Measurements from ENCODE around the gene PEX3.
A peak's percentile ranks its signal among the peaks of the same experiment; 100 is the strongest.
"Not testable (repeated sequence)": the region's sequence is repeated elsewhere in the genome, so short reads cannot be mapped to it uniquely, and the experiment has no call there.

PEX3 gene

GRCh38 chr6:143443096-143443495 is 7.5 kb upstream of the PEX3 start:
- no peak for FAIRE-seq

DNA sequence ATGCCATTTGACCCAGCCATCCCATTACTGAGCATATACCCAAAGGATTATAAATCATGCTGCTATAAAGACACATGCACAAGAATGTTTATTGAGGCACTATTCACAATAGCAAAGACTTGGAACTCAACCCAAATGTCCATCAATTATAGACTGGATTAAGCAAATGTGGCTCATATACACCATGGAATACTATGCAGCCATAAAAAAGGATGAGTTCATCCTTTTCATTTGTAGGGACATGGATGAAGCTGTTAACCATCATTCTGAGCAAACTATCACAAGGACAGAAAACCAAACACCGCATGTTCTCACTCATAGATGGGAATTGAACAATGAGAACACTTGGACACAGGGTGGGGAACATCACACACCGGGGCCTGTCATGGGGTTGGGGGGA is 2.7 kb upstream of the PEX3 start:
- not testable (repeated sequence) for DNase-seq (ENCODE audit: insufficient read length, low spot score); FAIRE-seq

More at GRCh38 chr6:143443096-143443495, 7.5 kb upstream of the PEX3 start:
- no peak for DNase-seq (ENCODE audit: insufficient read length, low spot score)

- no peak for DNase-seq (ENCODE audit: insufficient read length, low spot score)
- FAIRE-seq = no peak
Measured at GRCh38 chr6:143449082-143449713, 1.4 kb upstream of the PEX3 start.

DNA sequence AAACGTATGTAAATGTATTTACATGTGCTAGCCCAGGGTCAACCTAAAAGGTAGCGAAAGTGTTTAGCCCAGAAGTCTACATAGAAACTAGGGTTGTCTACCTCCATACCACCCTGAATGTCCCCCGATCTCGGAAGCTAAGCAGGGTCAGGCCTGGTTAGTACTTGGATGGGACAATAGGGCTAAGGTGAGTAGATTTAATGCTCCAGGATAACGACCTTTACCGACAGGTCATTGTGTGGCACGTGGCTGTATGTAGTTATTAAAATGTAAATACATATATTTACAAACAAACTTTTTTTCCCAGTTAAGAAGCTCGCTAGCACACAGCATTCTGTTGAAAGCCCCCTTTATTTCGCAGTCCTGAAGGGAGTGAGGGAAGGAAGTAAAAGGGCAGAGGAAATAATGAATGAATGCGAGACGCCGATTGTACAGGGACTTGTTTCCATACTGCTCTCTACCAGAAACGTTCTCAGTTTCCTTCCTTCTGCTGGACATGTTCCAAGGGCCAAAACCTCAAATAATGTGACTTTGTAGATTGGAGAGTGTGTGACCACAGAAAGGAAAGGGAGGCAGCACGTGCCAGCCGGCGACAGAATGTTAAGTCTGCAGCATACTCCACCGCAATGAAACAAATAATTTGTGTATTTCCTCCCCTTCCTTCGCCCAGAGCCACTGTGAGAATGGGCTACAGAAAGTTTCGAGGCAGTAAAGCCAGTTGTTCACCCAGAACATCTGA is 722 bp upstream of the PEX3 start:
- no peak for FAIRE-seq
- peak; percentile 3 for DNase-seq (ENCODE audit: insufficient read length, low spot score)

GRCh38 chr6:143451531-143451930 is 926 bp downstream of the PEX3 start:
- no peak for DNase-seq (ENCODE audit: insufficient read length, low spot score)
- FAIRE-seq = no peak

DNA sequence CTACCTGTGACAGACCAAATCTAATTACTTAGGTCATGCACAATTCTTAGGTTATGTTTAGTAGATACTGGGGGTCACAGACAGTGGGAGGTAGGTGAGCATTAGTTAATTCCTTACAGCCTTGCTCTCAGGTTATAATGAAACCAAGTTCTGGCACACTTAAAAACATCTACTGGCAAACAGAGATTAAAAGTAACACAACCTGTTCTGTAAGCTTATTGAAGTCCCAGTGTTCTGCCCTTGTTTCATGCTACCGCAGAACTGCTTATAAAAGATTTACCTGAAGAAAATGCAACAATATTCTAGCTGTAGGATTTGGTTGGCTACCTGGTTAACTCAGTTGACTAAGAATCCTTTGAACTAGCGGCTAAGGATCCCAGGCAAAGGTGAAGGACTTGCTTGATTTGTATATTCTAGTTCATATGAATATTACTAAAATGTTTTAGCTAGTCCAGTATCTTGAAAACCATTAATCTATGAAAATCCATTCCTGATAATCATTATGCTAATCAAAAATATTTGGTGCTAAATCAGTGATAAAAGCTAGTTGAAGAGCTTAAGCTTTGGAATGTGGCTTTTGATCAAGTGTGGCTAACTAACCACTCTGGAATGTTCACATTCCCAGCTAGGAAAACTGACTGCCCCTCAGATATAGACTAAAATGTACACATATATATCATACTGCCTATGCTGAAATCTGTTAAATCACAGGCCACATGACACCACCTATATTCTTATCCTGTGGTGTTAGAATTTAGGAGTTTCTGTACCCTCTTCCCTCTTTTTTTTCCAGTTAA is 7.2 kb downstream of the PEX3 start:
- FAIRE-seq (no peak), DNase-seq (ENCODE audit: insufficient read length, low spot score) (peak; percentile 7)

DNA sequence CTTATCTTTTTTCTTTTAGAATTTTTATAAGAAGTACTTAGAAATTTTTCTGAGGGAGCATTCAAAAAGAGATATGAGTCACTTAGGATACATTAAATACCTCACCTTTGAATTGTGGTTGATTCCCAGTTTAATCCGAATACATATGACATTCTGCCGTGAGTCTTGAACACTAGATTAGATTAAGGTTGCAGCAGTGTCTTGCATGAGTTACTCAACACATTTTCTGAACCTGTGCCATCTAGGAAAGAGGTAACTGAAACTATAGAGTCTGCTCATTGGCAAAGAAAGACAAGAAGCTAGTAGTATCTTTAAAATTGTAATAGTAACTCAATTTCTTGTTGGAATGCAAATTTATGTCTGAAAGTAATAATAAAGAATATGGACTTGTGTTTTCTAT is 14.9 kb downstream of the PEX3 start:
- FAIRE-seq = no peak
- no peak for DNase-seq (ENCODE audit: insufficient read length, low spot score)

- FAIRE-seq (no peak), DNase-seq (ENCODE audit: insufficient read length, low spot score) (no peak)
Measured at GRCh38 chr6:143468026-143468425, 17.4 kb downstream of the PEX3 start.

DNA sequence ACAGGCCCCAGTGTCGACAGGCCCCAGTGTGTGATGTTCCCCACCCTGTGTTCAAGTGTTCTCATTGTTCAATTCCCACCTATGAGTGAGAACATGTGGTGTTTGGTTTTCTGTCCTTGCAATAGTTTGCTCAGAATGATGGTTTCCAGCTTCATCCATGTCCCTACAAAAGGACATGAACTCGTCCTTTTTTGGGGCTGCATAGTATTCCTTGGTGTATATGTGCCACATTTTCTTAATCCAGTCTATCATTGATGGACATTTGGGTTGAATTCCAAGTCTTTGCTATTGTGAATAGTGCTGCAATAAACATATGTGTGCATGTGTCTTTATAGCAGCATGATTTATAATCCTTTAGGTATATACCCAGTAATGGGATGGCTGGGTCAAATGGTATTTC is 18.2 kb downstream of the PEX3 start:
- peak; percentile 100 for FAIRE-seq
- not testable (repeated sequence) for DNase-seq (ENCODE audit: insufficient read length, low spot score)

GRCh38 chr6:143471822-143472221 is 21.2 kb downstream of the PEX3 start:
- no peak for DNase-seq (ENCODE audit: insufficient read length, low spot score)
- FAIRE-seq = no peak

DNA sequence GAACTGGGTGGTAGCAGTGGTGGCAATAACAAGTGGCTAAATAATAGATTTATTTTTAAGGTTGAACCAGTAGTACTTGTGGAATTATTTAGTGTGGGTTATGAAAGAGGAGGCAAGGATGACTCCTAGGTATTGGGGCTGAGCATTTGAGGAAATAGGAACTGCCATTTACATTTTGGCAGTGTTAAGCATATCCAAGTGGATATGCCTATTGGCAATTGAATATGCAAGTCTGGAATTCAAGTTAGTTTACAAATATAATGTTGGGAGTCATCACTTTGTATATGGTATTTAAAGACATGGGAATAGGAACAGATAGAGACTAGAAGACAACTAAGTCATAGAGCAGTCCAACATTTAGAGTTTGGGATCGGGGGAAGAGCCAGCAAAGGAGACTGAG is 25.9 kb downstream of the PEX3 start:
- FAIRE-seq (no peak), DNase-seq (ENCODE audit: insufficient read length, low spot score) (no peak)

GRCh38 chr6:143478479-143479062 is 28.0 kb downstream of the PEX3 start:
- no peak for DNase-seq (ENCODE audit: insufficient read length, low spot score)
- FAIRE-seq = no peak

DNA sequence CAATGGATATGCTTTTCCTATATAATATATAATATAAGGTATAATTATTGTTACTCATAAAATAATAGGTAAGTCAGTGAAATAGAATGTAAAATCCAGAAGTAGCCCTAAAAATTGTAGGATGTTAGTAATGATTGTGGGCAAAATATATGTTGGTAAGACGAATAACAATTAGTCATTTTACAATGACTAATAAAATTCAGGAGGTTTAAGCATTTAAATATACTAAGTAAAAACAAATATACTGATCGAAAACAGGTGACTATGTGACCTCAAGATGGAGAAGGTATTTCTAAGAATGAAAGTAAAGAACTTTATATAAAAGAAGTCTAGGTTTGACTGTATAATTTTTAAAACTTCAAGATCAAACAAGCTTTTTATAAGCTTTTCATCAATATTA is 32.0 kb downstream of the PEX3 start:
- FAIRE-seq (no peak), DNase-seq (ENCODE audit: insufficient read length, low spot score) (no peak)

- DNase-seq (ENCODE audit: insufficient read length, low spot score) (no peak), FAIRE-seq (no peak)
Measured at GRCh38 chr6:143485967-143486366, 35.4 kb downstream of the PEX3 start.

DNA sequence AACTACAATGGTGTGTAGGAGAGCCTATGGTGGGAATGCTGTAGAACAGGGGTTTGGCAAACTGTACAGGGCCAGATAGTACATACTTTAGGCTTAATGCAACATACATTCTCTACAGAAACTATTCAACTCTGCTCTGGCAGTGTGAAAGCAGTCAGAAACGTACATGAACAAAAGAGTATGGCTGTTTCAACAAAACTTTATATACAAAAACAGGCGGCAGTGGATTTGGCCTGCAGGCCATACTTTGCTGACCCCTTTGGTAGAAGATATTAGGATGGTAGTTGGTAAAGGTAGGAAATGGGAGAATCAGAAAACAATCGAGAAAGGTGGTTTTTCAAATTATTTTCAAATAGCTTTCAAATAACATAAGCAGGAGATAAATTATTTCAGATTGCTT is 36.1 kb downstream of the PEX3 start:
- no peak for DNase-seq (ENCODE audit: insufficient read length, low spot score)
- FAIRE-seq = no peak

DNA sequence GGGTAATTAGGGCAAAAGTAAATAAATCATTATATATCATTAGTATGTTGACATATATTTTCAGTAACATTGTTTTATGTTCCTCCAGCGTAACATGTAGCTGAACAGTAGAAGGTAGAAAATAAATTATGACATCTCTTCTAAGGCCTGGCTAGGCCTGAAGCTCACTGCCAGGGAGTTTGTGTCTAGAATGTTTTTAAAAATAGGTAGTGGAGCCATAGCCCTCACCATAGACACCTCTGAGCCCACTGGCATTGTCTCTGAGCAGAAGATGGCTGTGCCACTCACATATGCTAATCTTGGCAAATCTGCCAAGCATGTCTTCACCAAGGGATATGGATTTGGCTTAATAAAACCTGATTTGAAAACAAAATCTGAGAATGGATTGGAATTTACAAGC is 39.6 kb downstream of the PEX3 start:
- no peak for DNase-seq (ENCODE audit: insufficient read length, low spot score)
- no peak for FAIRE-seq

DNA sequence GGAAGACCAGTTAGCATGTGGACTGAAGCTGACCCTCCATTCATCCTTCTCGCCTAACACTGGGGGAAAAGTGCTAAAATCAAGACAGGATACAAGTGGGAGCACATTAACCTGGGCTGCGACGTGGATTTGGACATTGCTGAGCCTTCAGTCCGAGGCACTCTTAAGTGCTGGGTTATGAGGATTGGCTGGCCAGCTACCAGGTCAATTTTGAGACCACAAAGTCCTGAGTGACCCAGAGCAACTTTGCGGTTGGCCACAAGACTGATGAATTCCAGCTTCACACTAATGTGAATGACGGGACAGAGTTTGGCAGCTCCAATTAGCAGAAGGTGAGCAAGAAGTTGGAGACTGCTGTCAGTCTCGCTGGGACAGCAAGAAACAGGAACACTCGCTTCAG is 40.2 kb downstream of the PEX3 start:
- no peak for DNase-seq (ENCODE audit: insufficient read length, low spot score)
- no peak for FAIRE-seq

DNA sequence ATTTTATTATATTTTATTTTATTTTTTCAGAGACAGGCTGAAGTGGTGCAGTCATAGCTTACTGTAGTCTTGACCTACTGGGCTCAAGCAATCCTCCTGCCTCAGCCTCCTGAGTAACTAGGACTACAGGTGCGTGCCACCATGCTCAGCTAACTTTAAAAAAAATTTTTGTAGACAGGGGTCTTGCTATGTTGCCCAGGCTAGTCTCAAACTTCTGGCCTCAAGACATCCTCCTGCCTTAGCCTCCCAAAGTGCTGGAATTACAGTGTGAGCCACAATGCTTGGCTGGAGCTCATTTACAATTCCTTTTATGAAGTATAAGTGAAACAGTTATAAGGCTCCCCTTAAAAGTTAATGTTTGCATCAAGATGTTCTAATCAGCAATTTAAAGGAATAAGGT is 46.4 kb downstream of the PEX3 start:
- no peak for DNase-seq (ENCODE audit: insufficient read length, low spot score)
- FAIRE-seq = no peak

- DNase-seq (ENCODE audit: insufficient read length, low spot score) = no peak
- no peak for FAIRE-seq
Measured at GRCh38 chr6:143498428-143498827, 47.8 kb downstream of the PEX3 start.

- FAIRE-seq = no peak
- DNase-seq (ENCODE audit: insufficient read length, low spot score) = no peak
Measured at GRCh38 chr6:143501851-143502250, 51.2 kb downstream of the PEX3 start.

GRCh38 chr6:143504369-143504768 is 53.8 kb downstream of the PEX3 start:
- DNase-seq (ENCODE audit: insufficient read length, low spot score) (no peak), FAIRE-seq (no peak)
